Stimulated activated naive CD8-positive, alpha-beta T cell treated with anti-CD3 and anti-CD28 coated beads, Interleukin-15, Interleukin-2, amounts not matched to agents 100 ng/mL and 50 ng/mL, for 24 hours (primary cell): ENCODE data around the gene IRF1.
A peak's percentile ranks its signal among the peaks of the same experiment; 100 is the strongest.
"Not testable (repeated sequence)": the region's sequence is repeated elsewhere in the genome, so short reads cannot be mapped to it uniquely, and the experiment has no call there.

Experiments
- H3K27ac Mint-ChIP-seq: one replicate; pipeline ENCODE4 v1.8.0; 2021; ENCODE audit warnings: mild to moderate bottlenecking, mixed read lengths
- H3K27me3 Mint-ChIP-seq: one replicate; pipeline ENCODE4 v1.8.0; 2021; ENCODE audit warnings: mixed read lengths
- H3K36me3 Mint-ChIP-seq: one replicate; pipeline ENCODE4 v1.8.0; 2021; ENCODE audit warnings: low read depth, mixed read lengths
- H3K4me1 Mint-ChIP-seq: one replicate; pipeline ENCODE4 v1.8.0; 2021; ENCODE audit warnings: low read depth, mixed read lengths
- H3K4me3 Mint-ChIP-seq: one replicate; pipeline ENCODE4 v1.8.0; 2021; ENCODE audit warnings: mild to moderate bottlenecking, mixed read lengths
- H3K9me3 Mint-ChIP-seq: one replicate; pipeline ENCODE4 v1.8.0; 2021; ENCODE audit warnings: mixed read lengths

Gene IRF1

DNA sequence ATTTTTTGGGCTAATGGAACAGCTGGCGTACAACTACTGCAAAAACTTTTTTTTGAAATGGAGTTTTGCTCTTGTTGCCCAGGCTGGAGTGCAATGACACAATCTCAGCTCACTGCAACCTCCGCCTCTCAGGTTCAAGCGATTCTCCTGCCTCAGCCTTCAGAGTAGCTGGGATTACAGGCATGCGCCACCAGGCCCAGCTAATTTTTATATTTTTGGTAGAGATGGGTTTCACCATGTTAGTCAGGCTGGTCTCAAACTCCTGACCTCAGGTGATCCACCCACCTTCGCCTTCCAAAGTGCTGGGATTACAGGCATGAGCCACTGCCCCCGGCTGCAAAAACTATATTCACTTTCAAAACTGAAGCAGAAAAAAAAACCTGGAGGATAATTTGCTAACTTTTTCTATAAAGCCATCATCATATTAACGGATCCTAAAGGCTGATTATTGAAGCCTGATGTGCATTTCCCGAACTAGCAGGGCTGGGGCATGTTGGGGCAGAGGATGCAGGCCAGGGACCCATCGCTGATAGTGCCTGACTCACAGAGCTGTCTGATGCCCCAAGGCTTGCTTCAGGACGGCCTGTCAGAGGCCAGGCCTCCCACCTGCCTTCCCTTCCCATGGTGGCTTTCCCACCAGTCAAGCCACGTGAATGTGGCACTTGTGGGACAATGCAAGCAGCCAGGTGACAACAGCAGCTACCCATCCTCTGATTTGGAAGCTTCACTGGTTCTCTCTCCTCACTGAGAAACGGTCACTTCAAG lies 5.5 kb downstream of the IRF1 start:
- Mint-ChIP-seq H3K27ac (peak overlapping the region; percentile 92), H3K4me1 (peaks cover 81% of the 10 kb centered on the region), H3K36me3 (peaks cover 73% of the 10 kb centered on the region), H3K4me3 (peak overlapping the region; percentile 92)
- H3K9me3 Mint-ChIP-seq, H3K27me3 Mint-ChIP-seq: not testable (repeated sequence)

- peaks cover 66% of the 10 kb centered on the region for H3K36me3 Mint-ChIP-seq
- peak overlapping the region; percentile 92 for H3K27ac Mint-ChIP-seq
- no peaks in the 10 kb centered on the region for H3K27me3 Mint-ChIP-seq
- no peaks in the 10 kb centered on the region for H3K9me3 Mint-ChIP-seq
- H3K4me3 Mint-ChIP-seq: no peak overlapping the region
- H3K4me1 Mint-ChIP-seq: peaks cover 88% of the 10 kb centered on the region
These were observed 6.2 kb downstream of the IRF1 start for GRCh38 chr5:132484391-132484725.

DNA sequence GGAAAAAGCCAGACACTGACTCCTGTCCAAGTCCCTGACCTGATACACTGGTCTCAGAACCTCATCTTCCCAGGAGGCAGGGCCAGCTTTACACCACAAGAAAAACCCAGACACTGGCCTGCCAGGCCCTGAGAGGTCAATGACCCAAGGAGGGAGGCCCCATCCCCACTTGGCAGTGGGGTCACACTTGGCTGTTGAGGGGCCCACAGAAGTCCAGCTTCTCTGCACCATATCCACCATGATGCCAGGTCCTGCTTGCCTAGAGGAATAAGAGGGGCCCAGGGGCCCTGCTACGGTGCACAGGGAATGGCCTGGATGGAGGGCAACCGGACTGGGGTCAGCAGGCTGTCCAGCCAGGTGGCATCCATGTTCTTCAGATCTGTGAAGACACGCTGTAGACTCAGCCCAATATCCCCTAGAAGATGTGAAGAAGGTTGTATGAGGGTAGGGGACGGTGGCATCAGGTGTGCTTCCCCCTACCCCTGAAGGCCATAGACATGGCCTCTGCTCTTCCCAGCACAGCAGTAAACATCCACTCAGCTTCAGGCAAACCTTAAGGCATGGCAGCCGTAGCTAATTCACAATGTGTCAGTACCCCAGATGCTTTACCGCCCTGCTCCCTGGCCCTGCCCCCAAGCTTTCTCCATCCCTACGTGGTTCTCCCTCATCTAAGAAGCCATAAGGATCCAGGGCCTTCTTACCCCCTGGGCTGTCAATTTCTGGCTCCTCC lies 6.7 kb downstream of the IRF1 start:
- peaks cover 90% of the 10 kb centered on the region for H3K4me1 Mint-ChIP-seq
- no peak overlapping the region for H3K4me3 Mint-ChIP-seq
- peak overlapping the region; percentile 92 for H3K27ac Mint-ChIP-seq
- H3K9me3 Mint-ChIP-seq: no peaks in the 10 kb centered on the region
- H3K27me3 Mint-ChIP-seq: no peaks in the 10 kb centered on the region
- peaks cover 61% of the 10 kb centered on the region for H3K36me3 Mint-ChIP-seq

GRCh38 chr5:132483101-132483500 lies 7.5 kb downstream of the IRF1 start:
- Mint-ChIP-seq H3K27me3 (no peaks in the 10 kb centered on the region), H3K36me3 (peaks cover 54% of the 10 kb centered on the region), H3K9me3 (no peaks in the 10 kb centered on the region), H3K27ac (no peak overlapping the region), H3K4me1 (peaks cover 91% of the 10 kb centered on the region), H3K4me3 (no peak overlapping the region)

- H3K27ac Mint-ChIP-seq: peak overlapping the region; percentile 4
- H3K4me3 Mint-ChIP-seq: no peak overlapping the region
These were observed 8.9 kb downstream of the IRF1 start for GRCh38 chr5:132481596-132482211.

DNA sequence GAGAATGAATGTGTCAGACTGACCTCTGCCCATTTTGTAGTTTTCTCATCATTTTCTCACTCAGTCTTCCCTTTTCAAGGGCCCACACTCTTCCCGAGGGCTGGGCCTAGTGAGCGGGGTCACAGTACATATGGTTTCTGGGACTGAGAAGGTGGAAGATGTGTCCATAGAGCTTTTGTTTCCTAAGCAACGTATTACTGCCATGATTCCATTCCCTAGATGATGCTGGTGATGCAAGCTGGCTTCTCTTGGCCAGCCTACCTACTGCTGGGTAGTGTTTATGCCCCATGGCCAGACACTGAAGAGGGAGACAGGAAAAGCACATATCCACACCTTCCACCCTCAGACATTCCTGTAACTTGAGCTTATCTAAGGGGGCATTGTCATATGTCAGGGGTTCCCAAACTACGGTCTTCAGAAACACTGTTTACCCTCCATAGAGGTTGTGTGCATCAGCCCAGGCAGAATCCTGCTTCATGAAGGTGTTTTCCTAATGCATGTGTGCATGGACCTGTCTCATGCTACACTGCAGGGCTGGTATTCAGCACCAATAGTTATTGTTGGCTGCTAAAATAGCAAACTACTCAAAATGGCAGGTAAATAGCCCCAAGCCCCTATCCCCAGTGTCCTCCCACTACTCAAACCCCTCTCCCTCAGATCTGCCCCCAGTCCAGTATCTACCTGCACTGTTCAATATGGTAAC lies 9.5 kb downstream of the IRF1 start:
- Mint-ChIP-seq H3K27me3 (no peaks in the 10 kb centered on the region), H3K4me3 (no peak overlapping the region)

More at GRCh38 chr5:132481596-132482211, 8.9 kb downstream of the IRF1 start:
- no peaks in the 10 kb centered on the region for H3K27me3 Mint-ChIP-seq
- H3K4me1 Mint-ChIP-seq: peaks cover 91% of the 10 kb centered on the region
- no peaks in the 10 kb centered on the region for H3K9me3 Mint-ChIP-seq
- peaks cover 40% of the 10 kb centered on the region for H3K36me3 Mint-ChIP-seq

DNA sequence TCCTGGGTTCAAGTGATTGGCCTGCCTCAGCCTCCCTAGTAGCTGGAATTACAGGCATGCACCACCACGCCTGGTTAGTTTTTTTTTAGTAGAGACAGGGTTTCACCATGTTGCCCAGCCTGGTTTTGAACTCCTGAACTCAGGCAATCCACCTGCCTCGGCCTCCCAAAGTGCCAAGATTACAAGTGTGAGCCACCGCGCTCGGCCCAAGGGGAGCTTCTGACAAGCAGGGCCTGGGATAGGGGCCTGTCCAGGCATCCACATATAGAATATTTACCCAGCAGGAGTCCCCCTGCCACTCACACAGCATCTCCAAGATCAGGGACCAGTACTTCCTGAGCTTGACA lies 10.1 kb downstream of the IRF1 start:
- Mint-ChIP-seq H3K9me3 (no peaks in the 10 kb centered on the region), H3K4me3 (no peak overlapping the region), H3K4me1 (peaks cover 88% of the 10 kb centered on the region), H3K27ac (no peak overlapping the region), H3K27me3 (no peaks in the 10 kb centered on the region), H3K36me3 (peaks cover 28% of the 10 kb centered on the region)

More for the DNA sequence above, 9.5 kb downstream of the IRF1 start:
- Mint-ChIP-seq H3K36me3 (peaks cover 33% of the 10 kb centered on the region), H3K4me1 (peaks cover 88% of the 10 kb centered on the region), H3K9me3 (no peaks in the 10 kb centered on the region), H3K27ac (peak overlapping the region; percentile 60)

DNA sequence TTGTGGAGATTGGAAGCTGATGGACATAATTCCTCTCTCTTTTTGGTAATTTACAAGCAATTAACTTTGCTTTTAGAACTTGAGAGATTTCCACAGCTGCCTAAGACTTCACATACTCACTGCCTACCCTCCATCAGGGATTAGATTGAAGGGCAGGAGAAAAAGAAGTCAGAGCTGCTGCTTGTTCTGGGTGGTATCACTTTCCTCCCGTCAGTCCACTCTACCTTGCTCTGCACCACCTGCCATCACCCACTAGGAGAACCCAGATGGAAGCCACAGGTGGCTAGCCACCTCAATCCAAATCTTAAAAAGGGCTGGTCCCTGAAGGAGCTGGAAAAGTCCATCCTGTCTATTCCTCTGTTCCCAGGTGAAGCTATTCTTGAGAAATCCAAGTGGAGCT lies 10.5 kb downstream of the IRF1 start:
- H3K9me3 Mint-ChIP-seq: no peaks in the 10 kb centered on the region
- no peak overlapping the region for H3K4me3 Mint-ChIP-seq
- H3K27ac Mint-ChIP-seq: peak overlapping the region; percentile 43
- peaks cover 23% of the 10 kb centered on the region for H3K36me3 Mint-ChIP-seq
- no peaks in the 10 kb centered on the region for H3K27me3 Mint-ChIP-seq
- H3K4me1 Mint-ChIP-seq: peaks cover 86% of the 10 kb centered on the region

- peak overlapping the region; percentile 61 for H3K27ac Mint-ChIP-seq
- peaks cover 86% of the 10 kb centered on the region for H3K4me1 Mint-ChIP-seq
- H3K9me3 Mint-ChIP-seq: no peaks in the 10 kb centered on the region
- H3K27me3 Mint-ChIP-seq: no peaks in the 10 kb centered on the region
- no peak overlapping the region for H3K4me3 Mint-ChIP-seq
- H3K36me3 Mint-ChIP-seq: peaks cover 16% of the 10 kb centered on the region
These were observed 11.2 kb downstream of the IRF1 start for GRCh38 chr5:132479111-132479951.

DNA sequence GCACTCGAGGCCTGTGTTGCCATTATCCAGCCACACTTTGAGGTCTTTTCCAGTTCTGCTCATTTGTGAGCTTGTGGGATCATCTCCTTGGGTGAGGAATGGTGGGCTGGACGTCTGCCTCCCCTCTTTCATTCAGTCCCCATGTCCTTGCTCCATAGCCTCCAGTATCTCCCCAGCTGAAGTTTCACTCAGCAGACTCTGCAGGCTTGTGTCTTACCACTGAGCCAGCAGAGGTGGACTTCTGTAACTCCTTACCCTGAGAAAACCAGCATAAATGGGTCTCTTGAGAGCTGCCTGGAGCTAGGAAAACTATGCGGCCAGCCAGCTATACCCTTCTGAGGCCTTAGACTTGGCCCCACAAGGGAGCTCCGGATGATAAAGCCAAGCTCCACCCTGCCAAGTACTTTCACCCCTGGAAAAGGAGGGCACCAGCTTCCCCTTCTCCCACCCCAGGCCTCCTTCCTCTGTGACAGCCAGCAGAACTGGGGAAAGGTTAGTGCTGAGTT lies 12.2 kb downstream of the IRF1 start:
- Mint-ChIP-seq H3K36me3 (peaks cover 7% of the 10 kb centered on the region), H3K4me3 (no peak overlapping the region), H3K4me1 (peaks cover 86% of the 10 kb centered on the region), H3K27ac (peak overlapping the region; percentile 61), H3K9me3 (no peaks in the 10 kb centered on the region), H3K27me3 (no peaks in the 10 kb centered on the region)

DNA sequence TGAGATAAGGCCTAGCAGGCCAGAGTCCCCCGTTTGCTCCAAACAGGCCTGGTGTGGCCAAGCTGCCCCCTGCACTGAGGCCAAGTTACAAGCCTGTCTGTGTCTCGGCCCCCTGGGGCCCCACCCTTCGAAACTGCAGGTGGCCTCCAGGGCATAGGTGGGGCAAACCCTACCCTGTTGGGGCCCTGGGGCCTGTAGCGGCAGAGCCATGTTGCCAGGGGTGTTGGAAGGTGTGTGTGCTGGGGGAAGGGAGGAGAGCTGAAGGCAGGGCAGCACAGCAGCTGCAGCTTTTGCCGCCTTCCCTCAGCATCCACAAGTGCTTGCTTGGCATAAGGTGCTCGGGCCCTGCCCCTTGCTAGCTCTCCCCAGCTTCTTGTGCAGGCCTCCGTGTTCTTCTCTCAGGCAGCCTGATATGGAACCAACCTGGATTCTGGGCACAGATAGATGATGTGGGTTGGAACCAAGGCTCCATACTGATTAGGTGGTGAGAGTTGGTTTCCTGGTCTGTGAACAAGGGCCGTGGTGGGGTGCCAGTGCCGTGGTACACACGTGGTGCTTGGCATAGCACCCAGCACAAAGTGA lies 12.7 kb downstream of the IRF1 start:
- Mint-ChIP-seq H3K4me1 (peaks cover 86% of the 10 kb centered on the region), H3K9me3 (no peaks in the 10 kb centered on the region), H3K4me3 (no peak overlapping the region), H3K36me3 (peaks cover 3% of the 10 kb centered on the region), H3K27ac (peak overlapping the region; percentile 61), H3K27me3 (no peaks in the 10 kb centered on the region)

DNA sequence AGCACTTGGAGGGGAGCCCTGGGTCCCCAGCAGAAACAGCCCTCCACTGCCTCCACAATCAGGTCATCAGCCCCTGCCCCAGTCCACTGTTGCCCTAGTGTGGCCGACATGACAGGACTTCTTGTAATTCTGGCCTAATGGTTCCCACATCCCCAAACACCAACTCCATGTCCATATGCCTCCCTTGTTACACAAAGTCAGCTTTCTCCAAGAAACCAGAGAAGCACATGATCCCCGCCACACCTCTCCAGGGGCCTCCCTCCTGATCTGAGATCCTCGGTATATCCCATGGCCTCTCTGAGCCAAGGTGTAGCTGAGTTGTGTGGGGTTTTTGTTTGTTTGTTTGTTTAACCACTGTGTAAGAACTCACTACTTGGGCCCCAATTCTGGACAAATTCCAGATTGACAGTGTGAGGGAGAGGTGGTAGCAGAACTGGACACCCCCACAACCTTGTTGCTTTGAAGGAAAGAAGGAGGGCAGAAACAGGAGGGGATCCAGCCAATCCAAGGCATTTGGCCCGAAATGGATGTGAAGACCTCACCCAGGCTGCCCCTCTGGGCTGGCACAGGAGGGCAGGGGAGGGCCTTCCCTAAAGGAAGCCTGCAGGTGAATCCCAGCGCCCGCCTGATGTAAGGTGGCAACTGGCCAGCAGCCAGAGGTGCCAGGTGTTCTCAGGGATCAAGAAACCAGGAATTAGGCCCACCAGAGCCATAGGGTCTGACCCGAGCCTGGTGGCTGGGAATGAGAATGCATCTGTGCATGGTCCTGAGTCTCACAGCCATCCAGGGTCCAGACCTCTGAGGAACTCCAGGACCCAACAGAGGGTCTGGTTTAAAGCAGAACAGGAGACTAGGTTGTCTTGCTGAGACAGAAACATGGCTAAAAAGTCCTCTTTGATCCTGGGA lies 13.4 kb downstream of the IRF1 start:
- Mint-ChIP-seq H3K4me1 (peaks cover 88% of the 10 kb centered on the region), H3K4me3 (no peak overlapping the region), H3K27me3 (no peaks in the 10 kb centered on the region), H3K9me3 (no peaks in the 10 kb centered on the region), H3K36me3 (no peaks in the 10 kb centered on the region), H3K27ac (peak overlapping the region; percentile 45)
